T-helper 9 cell (primary cell): ENCODE data around the gene SYP.
"Not testable (repeated sequence)": the region's sequence is repeated elsewhere in the genome, so short reads cannot be mapped to it uniquely, and the experiment has no call there.

Experiments
- DNase-seq: peaks from one replicate; pipeline ENCODE4 v3.0.0-alpha.2; 2020

SYP gene

DNA sequence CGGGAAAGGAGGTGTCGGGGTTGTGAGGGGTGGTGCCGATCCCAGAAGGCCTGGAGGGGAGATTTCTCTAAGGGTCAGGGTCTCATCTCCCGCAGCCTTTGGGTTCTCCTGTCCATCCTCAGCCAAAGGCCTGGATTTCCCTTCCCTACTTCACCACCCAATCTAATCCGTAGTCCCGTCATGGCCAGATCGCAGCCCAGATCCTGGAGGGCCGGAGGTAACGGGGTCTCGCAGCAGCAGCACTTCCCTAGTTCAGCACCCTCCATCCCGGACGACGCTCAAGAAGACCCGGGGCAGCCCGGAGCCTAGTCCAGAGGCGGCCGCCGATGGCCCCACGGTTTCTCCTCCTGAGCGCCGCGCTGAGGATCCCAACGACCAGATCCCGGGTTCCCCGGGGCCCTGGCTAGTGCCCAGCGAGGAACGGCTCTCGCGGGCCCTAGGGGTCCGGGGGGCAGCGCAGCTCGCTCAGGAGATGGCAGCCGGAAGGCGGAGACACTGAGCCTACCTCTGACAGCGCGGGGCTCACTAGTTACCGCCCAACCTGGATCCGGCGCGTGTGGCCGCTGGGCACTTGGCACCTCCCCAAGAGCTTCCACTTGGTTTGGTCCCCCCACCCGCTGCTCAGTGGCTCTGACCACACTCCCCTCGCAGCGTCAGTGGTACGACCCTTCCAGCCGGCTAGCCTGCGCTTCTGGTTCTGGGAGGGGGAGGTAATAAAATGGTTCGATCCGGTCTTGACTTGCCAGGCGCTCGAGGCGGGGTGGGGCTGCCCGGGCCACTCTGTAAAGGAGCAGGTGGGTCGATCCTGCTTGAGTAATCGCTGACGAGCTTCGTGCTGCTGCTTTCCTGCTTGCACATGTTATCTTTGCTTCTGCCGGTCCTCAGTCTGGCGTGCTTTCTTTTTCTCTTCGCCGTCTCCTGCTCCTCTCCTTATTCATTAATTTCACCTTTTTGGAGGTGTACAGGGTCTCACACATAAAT is 33.8 kb downstream of the SYP start:
- peak; percentile 52 for DNase-seq

DNA sequence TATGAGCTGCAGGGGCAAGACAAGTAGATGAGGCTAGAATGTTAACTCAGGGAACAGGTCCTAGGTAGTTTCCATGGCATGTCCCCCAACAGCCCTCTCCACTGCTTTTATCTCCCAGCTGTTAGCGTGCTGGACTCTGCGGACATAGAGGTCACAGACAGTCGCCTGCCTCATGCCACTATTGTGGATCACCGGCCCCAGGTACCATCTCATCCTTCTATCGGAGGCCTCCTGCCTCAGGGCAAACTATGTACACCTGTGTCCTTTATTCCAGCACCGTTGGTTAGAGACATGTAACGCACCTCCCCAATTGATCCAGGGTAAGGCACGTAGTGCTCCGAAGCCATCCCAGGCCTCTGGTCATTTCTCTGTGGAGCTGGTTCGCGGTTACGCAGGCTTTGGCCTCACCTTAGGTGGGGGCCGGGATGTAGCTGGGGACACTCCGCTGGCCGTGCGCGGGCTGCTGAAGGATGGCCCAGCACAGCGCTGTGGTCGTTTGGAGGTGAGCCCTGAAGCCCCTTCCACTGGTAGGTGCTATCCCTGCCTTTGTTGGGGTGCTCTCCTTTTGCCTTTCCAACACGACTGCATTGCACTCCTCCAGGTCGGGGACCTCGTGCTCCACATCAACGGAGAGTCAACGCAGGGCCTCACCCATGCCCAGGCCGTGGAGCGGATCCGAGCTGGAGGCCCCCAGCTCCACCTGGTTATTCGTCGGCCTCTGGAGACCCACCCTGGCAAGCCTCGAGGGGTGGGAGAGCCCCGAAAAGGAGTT is 35.2 kb downstream of the SYP start:
- DNase-seq: no peak

DNA sequence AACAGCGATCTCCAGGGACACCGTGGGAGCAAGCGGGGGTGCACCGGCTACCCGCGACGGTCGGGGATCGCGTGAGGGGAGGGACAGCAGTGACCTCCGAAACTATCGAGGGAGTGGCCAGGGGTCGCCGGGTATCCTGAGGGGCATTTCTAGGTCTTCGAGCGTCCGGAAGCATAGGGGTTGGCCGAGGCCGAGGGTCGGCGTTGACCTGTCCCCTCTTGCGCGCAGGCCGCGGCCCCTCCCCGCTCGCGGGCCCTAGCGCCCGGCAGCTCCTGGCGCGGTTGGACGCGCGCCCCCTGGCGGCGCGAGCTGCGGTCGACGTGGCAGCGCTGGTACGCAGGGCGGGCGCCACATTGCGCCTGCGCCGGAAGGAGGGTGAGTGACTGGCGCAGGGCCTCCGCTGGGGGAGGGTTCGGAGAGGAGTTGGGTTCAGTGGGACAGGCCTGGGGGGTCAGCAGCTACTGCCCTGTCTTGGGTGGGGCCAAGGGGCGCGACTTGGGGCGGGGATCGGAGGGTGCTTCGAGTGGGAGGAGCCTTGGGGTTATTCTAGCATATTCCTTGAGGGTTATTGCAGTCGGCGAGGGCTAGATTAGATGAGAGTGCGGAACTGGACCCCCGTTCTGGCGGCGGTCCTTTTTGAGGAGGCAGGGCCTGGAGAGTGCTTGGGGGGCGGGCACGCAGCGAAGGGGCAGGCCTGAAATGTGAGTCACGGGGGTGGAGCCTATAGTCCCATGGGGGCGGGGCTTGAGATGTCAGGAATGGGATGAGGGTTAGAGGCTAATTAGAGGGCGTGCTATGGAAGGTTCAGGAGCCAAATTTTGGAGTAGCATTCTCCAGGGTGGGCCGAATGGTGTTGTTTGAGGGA is 36.2 kb downstream of the SYP start:
- peak; percentile 68 for DNase-seq

DNA sequence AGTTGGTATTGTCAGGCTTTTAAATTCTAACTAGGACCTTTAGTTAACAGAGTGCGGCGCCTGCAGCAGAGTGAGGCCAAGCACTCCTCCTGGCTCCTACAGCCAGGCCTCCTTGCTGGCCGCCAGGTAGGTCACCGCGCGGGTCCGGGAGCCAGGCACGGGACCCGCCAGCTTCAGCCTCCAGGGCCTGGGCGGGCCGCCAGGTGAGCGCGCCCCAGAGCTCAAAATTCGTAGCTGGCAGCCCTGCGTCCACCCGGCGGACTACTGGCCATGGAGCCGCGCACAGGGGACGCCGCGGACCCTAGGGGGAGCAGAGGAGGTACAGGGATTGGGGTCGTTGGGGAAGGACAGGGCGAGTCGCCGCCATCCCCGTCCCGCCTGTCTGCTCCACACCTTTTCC is 37.4 kb downstream of the SYP start, which contains the start of gene MAGIX:
TSS of gene MAGIX (plus strand) at position 139 of the 400 bp plus-strand sequence. CDS start at position 271, 132 bp downstream.
- no peak for DNase-seq

DNA sequence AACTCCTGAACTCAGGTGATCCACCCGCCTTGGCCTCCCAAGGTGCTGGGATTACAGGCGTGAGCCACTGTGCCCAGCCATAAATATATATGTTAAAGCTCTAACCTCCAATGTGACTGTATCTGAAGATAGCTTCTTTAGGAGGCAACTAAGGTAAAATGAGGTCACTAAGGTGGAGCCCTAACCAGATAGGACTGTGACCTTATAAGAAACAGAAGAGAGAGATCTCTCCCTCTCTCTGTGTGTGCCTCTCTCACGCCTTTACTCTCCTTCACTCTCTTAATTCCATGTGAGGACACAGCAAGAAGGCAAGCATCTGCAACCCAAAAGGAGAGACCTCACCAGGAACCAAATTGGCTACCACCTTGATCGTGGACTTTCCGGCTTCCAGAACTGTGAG is 38.4 kb downstream of the SYP start:
- DNase-seq: no peak

DNA sequence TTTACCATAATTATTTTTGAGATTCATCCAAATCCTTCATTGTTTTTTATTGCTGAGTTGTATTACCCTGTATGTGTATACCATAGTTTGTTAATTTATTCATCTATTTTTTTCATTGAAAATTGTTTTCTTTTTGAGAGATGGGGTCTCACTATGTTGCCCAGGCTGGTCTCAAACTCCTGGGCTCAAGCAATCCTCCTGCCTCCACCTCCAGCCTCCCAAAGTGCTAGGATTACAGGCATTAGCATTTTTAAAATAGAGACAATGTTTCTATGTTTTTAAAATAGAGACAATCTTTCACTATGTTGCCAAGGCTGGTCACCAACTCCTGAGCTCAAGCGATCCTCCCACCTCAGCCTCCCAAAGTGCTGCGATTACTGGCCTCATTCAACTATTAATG is 39.1 kb downstream of the SYP start:
- no peak for DNase-seq

DNA sequence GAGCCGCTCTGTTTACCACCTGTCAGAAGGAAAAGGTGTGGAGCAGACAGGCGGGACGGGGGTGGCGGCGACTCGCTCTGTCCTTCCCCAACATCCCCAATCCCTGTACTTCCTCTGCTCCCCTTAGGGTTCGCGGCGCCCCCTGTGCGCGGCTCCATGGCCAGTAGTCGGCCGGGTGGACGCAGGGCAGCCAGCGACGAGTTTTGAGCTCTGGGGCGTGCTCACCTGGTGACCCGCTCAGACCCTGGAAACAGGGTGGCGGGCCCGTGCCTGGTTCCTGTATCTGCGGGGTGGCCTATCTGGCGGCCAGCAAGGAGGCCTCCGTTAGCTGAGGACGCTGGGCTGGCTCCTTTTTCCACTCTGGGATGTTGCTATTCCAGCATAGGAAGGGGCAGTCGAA is 42.8 kb downstream of the SYP start:
- DNase-seq: no peak

DNA sequence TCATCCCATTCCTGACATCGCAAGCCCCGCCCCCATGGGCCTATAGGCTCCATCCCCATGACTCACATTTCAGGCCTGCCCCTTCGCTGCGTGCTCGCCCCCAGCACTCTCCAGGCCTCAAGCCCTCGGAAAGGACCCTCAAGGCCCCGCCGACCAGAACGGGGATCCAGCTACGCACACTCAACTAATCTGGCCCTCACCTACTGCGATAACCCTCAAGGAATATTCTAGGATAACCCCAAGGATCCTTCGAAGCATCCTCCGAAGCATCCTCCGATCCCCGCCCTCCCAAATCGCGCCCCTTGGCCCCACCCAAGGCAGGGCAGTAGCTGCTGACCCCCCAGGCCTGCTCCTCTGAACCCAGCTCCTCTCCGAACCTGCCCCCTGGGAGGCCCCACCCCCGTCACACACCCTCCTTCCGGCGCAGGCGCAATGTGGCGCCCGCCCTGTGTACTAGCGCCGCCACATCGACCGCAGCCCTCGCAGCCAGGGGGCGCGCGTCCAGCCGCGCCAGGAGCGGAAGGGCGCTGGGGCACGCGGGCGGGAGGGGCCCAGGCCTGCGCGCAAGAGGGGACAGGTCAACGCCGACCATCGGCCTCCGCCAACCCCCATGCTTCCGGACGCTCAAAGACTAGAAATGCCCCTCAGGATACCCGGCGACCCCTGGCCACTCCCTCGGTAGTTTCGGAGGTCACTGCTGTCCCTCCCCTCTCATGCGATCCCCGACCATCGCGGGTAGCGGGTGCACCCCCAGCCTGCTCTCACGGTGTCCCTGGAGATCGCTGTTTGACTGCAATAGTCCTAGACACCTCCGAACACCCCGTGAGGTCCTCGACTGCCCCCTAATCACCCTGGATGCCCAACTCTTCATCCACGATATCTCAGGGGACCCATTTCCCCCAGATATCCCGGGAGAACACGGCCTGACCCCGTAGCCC is 43.8 kb downstream of the SYP start:
- peak; percentile 75 for DNase-seq

DNA sequence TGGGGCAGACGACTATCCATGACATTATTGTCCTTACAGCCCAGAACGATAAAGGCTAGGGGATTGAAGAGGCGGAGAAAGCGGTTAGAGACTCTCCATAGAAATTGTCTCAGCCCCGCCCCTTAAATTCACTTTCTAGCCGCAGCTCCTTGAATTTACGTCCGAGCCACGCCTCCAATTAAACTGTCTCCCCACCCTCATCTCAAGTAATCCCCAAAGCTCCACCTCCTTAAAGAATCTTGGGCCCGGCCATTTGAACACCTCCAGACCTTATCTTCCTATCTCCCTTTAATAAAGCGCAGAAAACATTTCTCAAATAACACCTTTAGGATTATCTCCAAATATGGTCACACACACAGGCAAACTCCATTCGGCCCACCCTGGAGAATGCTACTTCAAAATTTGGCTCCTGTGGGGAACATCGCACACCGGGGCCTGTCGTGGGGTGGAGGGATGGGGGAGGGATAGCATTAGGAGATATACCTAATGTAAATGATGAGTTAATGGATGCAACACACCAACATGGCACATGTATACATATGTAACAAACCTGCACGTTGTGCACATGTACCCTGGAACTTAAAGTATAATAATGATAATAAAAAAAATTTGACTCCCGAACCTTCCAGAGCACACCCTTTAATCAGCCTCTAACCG is 44.6 kb downstream of the SYP start:
- no peak for DNase-seq

DNA sequence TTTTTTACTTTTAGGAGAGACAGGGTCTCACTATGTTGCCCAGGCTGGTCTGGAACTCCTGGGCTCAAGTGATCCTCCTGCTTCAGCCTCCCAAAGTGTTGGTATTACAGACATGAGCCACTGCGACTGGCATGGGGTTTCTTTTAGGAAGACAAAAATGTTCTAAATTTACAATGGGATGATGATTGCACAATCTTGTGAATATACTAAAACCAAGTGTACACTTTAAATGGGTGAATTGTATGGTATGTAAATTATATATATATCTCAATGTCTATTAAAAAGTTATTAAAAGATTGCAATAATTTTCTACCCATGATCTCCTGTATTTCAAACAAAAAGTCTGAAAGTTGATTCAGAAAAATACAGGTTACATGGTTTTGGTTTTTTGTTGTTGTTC is 46.5 kb downstream of the SYP start:
- no peak for DNase-seq

DNA sequence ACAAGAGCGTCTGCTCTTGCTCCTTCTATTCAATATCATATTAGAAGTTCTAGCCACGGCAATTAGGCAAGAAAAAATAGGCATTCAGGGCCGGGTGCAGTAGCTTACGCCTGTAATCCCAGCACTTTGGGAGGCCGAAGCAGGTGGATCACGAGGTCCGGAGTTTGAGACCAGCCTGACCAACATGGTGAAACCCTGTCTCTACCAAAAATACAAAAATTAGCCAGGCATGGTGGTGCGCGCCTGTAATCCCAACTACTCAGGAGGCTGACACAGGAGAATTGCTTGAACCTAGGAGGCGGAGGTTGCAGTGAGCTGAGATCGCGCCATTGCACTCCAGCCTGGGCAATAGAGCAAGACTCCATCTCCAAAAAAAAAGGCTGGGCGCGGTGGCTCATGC is 50.7 kb downstream of the SYP start:
- not testable (repeated sequence) for DNase-seq

DNA sequence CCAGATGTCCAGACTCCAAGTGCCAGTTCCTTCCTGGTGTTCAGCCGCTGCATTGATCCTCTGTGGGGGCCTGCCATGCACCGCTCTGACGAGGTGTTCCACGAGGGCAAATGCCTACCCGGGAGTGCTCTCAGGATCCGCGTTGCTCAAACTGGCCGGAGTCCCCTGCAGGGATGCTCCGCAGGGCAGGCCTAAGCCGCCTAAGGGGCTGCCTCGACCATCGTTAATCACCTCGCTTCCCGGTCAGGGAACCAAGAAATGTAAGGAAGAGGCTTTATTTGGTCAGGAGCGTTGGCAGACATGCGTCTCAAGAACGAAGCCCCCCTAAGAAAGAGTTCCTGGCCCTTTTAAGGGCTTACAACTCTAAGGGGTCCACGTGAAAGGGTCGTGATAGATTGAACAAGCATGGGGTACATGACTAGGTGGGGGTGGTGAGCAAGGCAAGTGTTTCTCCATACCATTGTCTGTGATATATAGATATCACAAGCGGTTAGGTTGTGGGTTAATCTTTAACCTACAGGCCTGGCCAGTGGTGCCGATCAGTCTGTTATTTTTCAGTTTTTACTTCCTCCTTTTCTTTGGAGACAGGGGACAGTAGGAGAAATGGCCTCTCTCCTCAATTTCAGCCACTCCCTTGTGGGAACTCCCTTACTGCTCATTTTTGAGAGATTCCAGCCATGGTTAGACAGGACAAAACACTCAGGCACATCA is 51.4 kb downstream of the SYP start:
- DNase-seq: not testable (repeated sequence)

DNA sequence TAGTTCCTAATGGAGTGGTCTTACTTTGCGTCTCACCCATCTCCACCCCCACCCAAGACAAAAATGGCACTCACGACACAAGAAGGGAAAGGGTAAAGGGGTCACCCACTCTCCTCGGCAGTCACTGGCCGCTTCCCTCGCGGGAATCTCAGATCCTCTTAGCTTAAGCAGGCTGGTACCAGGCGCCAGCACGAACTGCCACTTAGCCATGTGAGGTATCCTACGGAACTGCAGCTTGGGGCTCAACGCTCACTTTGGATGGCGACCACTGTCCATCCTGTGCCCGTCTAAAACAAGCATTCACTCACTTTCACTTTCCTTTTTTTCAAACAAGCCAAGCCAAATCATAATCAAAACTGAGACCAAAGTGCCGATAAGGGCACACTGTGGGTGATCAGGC is 52.1 kb downstream of the SYP start:
- DNase-seq: no peak

DNA sequence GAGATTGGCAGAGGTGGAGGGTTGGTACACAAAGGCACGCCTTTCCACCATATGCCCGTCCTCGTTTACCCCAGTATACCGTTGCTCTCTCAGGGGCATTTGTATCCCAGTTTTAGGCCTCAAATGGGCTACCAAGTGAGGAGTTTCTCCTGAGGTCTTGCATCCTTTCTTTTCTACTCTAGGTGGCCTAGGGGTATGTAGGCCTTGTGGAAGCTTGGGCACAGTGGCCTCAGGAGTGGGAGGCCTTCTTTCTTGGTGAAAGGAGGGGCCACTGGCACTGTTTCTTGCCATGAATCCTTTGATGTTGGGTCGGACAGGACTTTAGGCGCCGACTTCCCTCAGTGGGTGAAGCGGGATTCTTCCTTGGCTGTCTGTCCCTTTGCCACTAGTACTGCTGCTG is 52.7 kb downstream of the SYP start:
- DNase-seq: no peak

DNA sequence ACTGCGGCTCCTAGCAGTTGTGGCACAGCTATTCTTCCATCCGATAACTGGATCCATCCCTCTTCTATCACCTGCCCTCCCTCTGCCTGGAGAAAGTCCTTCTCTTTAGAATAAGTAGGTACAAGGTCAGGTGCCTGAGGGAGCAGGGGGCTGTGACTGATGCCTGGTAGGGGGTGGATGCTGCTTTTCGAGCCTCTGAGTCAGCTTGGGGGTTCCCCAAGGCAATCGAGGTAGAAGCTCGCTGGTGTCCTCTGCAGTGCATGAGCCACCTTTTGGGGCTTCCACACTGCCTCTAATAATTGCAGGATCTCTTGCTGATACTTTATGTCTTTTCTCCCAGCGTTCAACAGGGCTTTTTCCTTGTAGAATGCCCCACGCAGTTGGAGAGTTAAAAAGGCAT is 56.8 kb downstream of the SYP start:
- DNase-seq: not testable (repeated sequence)

DNA sequence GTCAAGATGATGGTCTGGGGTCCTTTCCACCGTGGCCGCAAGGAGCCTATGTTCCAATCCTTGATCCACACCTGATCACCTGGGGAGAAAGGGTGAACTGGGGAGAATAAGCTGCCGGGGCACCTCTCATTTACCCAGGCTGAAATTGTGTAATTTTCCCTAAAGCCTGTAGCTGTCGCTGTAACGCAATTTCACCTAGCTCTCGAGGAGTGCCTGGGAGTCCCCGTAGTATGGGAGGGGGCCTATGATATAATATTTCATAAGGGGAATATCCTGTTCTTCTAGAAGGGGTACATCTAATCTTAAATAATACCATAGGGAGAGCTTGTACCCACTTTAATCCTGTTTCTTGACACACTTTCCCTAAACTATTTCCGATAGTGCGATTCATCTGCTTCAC is 57.7 kb downstream of the SYP start:
- not testable (repeated sequence) for DNase-seq

DNA sequence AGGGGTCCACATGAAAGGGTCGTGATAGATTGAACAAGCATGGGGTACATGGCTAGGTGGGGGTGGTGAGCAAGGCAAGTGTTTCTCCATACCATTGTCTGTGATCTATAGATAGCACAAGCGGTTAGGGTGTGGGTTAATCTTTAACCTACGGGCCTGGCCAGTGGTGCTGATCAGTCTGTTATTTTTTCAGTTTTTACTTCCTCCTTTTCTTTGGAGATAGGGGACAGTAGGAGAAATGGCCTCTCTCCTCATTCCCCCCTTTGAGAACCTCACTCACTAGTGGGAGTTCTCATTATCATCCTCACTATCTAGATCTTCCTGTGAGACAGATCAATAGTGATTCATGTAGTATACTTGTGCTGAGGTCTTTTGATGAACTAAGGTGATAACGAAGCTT is 60.3 kb downstream of the SYP start:
- DNase-seq: no peak
